Brain microvascular endothelial cell (primary cell): ENCODE measurements around the gene POGZ.

ENCODE experiments used
- DNase-seq: peaks from one replicate; pipeline ENCODE4 v3.0.0-alpha.2; 2020
- H3K27ac ChIP-seq: fragments of 250-450 bp; sonication (Bioruptor Pico); 2 replicates; pipeline ENCODE4 v1.5.1; 2020; ENCODE audit warnings: mild to moderate bottlenecking, moderate library complexity
- H3K27me3 ChIP-seq: fragments of 250-450 bp; sonication (Bioruptor Pico); replicated peaks from 2 replicates; pipeline ENCODE4 v1.5.1; 2020; ENCODE audit warnings: mild to moderate bottlenecking
- H3K36me3 ChIP-seq: fragments of 250-450 bp; sonication (Bioruptor Pico); replicated peaks from 2 replicates; pipeline ENCODE4 v1.5.1; 2020; ENCODE audit warnings: mild to moderate bottlenecking
- H3K4me3 ChIP-seq: 2 replicates; pipeline ENCODE4 v1.5.1; 2011; ENCODE audit warnings: low read depth, mild to moderate bottlenecking, control low read depth, low read length, moderate library complexity
- CTCF ChIP-seq: IDR thresholded peaks from 2 replicates; pipeline ENCODE4 v1.5.1; 2011; ENCODE audit warnings: low read depth, mild to moderate bottlenecking, moderate library complexity, low read length, control low read depth, inconsistent platforms; ENCODE audit errors: missing control alignments
- in situ Hi-C: cut with HindIII; loops from 2 replicates; pipeline ENCODE4 v1.10.0; 2017; ENCODE audit warnings: low sequenced_read_pairs, low pct_ligation_motif_present

The POGZ gene

GRCh38 chr1:151419819-151420218 is 39.5 kb downstream of the POGZ start:
- H3K4me3 ChIP-seq = no peak overlapping the region
- no peaks in the 10 kb centered on the region for H3K27me3 ChIP-seq
- TF ChIP-seq CTCF = no peak
- DNase-seq = no peak
- H3K36me3 ChIP-seq = peaks cover 37% of the 10 kb centered on the region
- in situ Hi-C loops = no loop called here
- no peak overlapping the region for H3K27ac ChIP-seq

GRCh38 chr1:151418081-151418480 is 41.2 kb downstream of the POGZ start:
- Histone ChIP-seq H3K27ac (no peak overlapping the region), H3K36me3 (peaks cover 27% of the 10 kb centered on the region), H3K27me3 (no peaks in the 10 kb centered on the region), H3K4me3 (no peak overlapping the region)
- TF ChIP-seq CTCF = no peak
- in situ Hi-C loops = no loop called here
- no peak for DNase-seq

- Histone ChIP-seq H3K27ac (no peak overlapping the region), H3K27me3 (no peaks in the 10 kb centered on the region), H3K36me3 (peaks cover 22% of the 10 kb centered on the region), H3K4me3 (no peak overlapping the region)
- no peak for TF ChIP-seq CTCF
- DNase-seq = peak; percentile 47
- in situ Hi-C loops = no loop called here
Measured at GRCh38 chr1:151416231-151416630, 43.1 kb downstream of the POGZ start.

GRCh38 chr1:151411884-151412283 is 47.4 kb downstream of the POGZ start:
- Histone ChIP-seq H3K27ac (no peak overlapping the region), H3K36me3 (peaks cover 57% of the 10 kb centered on the region), H3K4me3 (no peak overlapping the region), H3K27me3 (no peaks in the 10 kb centered on the region)
- DNase-seq = no peak
- in situ Hi-C loops = no loop called here
- TF ChIP-seq CTCF = no peak

- DNase-seq = no peak
- H3K4me3 ChIP-seq = no peak overlapping the region
- H3K36me3 ChIP-seq = peaks cover 71% of the 10 kb centered on the region
- no peak for TF ChIP-seq CTCF
- H3K27ac ChIP-seq = no peak overlapping the region
- in situ Hi-C loops = no loop called here
- H3K27me3 ChIP-seq = no peaks in the 10 kb centered on the region
Measured at GRCh38 chr1:151408891-151409290, 50.4 kb downstream of the POGZ start.

- no peak for TF ChIP-seq CTCF
- H3K27ac ChIP-seq = no peak overlapping the region
- in situ Hi-C loops = no loop called here
- H3K27me3 ChIP-seq = no peaks in the 10 kb centered on the region
- peaks cover 81% of the 10 kb centered on the region for H3K36me3 ChIP-seq
- DNase-seq = no peak
- no peak overlapping the region for H3K4me3 ChIP-seq
Measured at GRCh38 chr1:151407304-151407703, 52.0 kb downstream of the POGZ start.
